HTERT RPE-1 (cell line): Measurements from ENCODE around the gene SSBP4.

Experiments
- in situ Hi-C: fragments of 300-500 bp; cut with MboI; formaldehyde crosslinking; loops from 4 replicates; pipeline ENCODE4 v1.14.3; 2020; ENCODE audit warnings: low sequenced_read_pairs

SSBP4 gene

GRCh38 chr19:18441804-18442788 is 22.9 kb downstream of the SSBP4 start:
- in situ Hi-C loops, result no loop called here

GRCh38 chr19:18442941-18443340 is 23.7 kb downstream of the SSBP4 start:
- in situ Hi-C loops, result no loop called here

- in situ Hi-C loops, result no loop called here
Measured at GRCh38 chr19:18443406-18443805, 24.2 kb downstream of the SSBP4 start.

- in situ Hi-C loops, result no loop called here
Measured at GRCh38 chr19:18443831-18444230, 24.6 kb downstream of the SSBP4 start.

- in situ Hi-C loops, result no loop called here
Measured at GRCh38 chr19:18444513-18444912, 25.3 kb downstream of the SSBP4 start.

- in situ Hi-C loops, result no loop called here
Measured at GRCh38 chr19:18445262-18445948, 26.2 kb downstream of the SSBP4 start.

GRCh38 chr19:18446145-18446810 is 27.1 kb downstream of the SSBP4 start:
- in situ Hi-C loops, result no loop called here

GRCh38 chr19:18446811-18447359 is 27.7 kb downstream of the SSBP4 start:
- in situ Hi-C loops, result no loop called here

- in situ Hi-C loops, result no loop called here
Measured at GRCh38 chr19:18449552-18449951, 30.4 kb downstream of the SSBP4 start.

GRCh38 chr19:18450021-18450930 is 31.1 kb downstream of the SSBP4 start:
- in situ Hi-C loops, result no loop called here

GRCh38 chr19:18450931-18451836 is 32.0 kb downstream of the SSBP4 start:
- in situ Hi-C loops, result no loop called here

- in situ Hi-C loops, result no loop called here
Measured at GRCh38 chr19:18452386-18452785, 33.2 kb downstream of the SSBP4 start.

- in situ Hi-C loops, result no loop called here
Measured at GRCh38 chr19:18453269-18454024, 34.2 kb downstream of the SSBP4 start.

GRCh38 chr19:18456279-18456678 is 37.1 kb downstream of the SSBP4 start:
- in situ Hi-C loops, result no loop called here

GRCh38 chr19:18456974-18457373 is 37.8 kb downstream of the SSBP4 start:
- in situ Hi-C loops, result no loop called here

- in situ Hi-C loops, result no loop called here
Measured at GRCh38 chr19:18457483-18458331, 38.5 kb downstream of the SSBP4 start.

GRCh38 chr19:18460900-18461299 is 41.7 kb downstream of the SSBP4 start:
- in situ Hi-C loops, result no loop called here
